Motor neuron (in vitro differentiated cells): ENCODE results near the gene OR2T34. TPM values are rescaled to one million over a fixed set of nuclear protein-coding genes. Genes with fewer than 3 reads are reported as not detected.

Experiments
- total RNA-seq, 8 experiments: library from RNA; unstranded; fragments of 300-600 nt; gene quantifications; 2 replicates each; pipeline versions ENCODE4 v1.2.3 to v1.2.4, GENCODE V29; 2022

The OR2T34 gene
- total RNA-seq, 8 experiments from 2014 or later: 0.32 to 0.81 (median 0.38) TPM; not detected in 5

Other genes with a start within 250 kb of the OR2T34 start
- gene OR14C36, start 226.0 kb downstream of the OR2T34 start, total RNA-seq: under 1 TPM in 3 of 8 experiments, not detected in 5; 0.32 to 0.52 (median 0.49) TPM
- gene OR2T4, start 213.1 kb downstream of the OR2T34 start, total RNA-seq: under 1 TPM in 1 of 8 experiments, not detected in 7; 0.66 TPM
- gene OR2T6, start 199.0 kb downstream of the OR2T34 start, total RNA-seq: under 1 TPM in 4 of 8 experiments, not detected in 4; 0.14 to 0.66 (median 0.19) TPM
- under 1 TPM in 4 of 8 experiments, not detected in 4; 0.13 to 0.62 (median 0.34) TPM for gene OR2T1, start 171.7 kb downstream of the OR2T34 start, total RNA-seq
- gene OR2T2, start 129.1 kb downstream of the OR2T34 start, total RNA-seq: 1 to 10 TPM in 1 of 8 experiments, under 1 TPM in 4, not detected in 3; 0.31 to 1.7 (median 0.33) TPM
- under 1 TPM in 2 of 8 experiments, not detected in 6; 0.38 to 0.80 TPM for gene OR2T3, start 101.4 kb downstream of the OR2T34 start, total RNA-seq
- under 1 TPM in 1 of 8 experiments, not detected in 7; 0.21 TPM for gene OR2T5, start 86.2 kb downstream of the OR2T34 start, total RNA-seq
- gene OR2G6, start 66.7 kb downstream of the OR2T34 start, total RNA-seq: under 1 TPM in 3 of 8 experiments, not detected in 5; 0.09 to 0.24 (median 0.13) TPM
- under 1 TPM in 4 of 8 experiments, not detected in 4; 0.27 to 0.90 (median 0.43) TPM for gene OR2T29, start 12.0 kb downstream of the OR2T34 start, total RNA-seq
- under 1 TPM in 3 of 8 experiments, not detected in 5; 0.08 to 0.28 (median 0.09) TPM for gene OR2T10, start 22.9 kb upstream of the OR2T34 start, total RNA-seq
- under 1 TPM in 4 of 8 experiments, not detected in 4; 0.05 to 0.38 (median 0.19) TPM for gene OR2T11, start 60.3 kb upstream of the OR2T34 start, total RNA-seq
- gene OR2T35, start 70.5 kb upstream of the OR2T34 start, total RNA-seq: under 1 TPM in 1 of 8 experiments, not detected in 7; 0.05 TPM
- gene OR2T27, start 80.8 kb upstream of the OR2T34 start, total RNA-seq: under 1 TPM in 2 of 8 experiments, not detected in 6; 0.29 to 0.66 TPM
- under 1 TPM in 1 of 8 experiments, not detected in 7; 0.43 TPM for gene OR14I1, start 128.0 kb upstream of the OR2T34 start, total RNA-seq
- gene LYPD8, start 181.0 kb upstream of the OR2T34 start, total RNA-seq: under 1 TPM in 2 of 8 experiments, not detected in 6; 0.24 to 0.59 TPM